GM12891 (cell line): ENCODE data around the gene CCDC50.

Experiments
- POLR2A ChIP-seq: IDR thresholded peaks from 2 replicates; pipeline ENCODE4 v1.6.1; 2011; ENCODE audit warnings: low read depth, low read length, control low read depth
- POLR2AphosphoS5 ChIP-seq: IDR thresholded peaks from 2 replicates; pipeline ENCODE4 v1.6.1; 2011; ENCODE audit warnings: low read depth, low read length, control low read depth
- POU2F2 ChIP-seq: IDR thresholded peaks from 2 replicates; pipeline ENCODE4 v1.6.1; 2011; ENCODE audit warnings: low read depth, mild to moderate bottlenecking, control low read depth, low read length, moderate library complexity

GRCh38 chr3:191356631-191357439 is 27.6 kb downstream of the CCDC50 start:
- TF ChIP-seq POU2F2 (no peak), POLR2A (no peak), POLR2AphosphoS5 (no peak)
